Panc1 (cell line): ENCODE measurements around the gene HAPLN1. TPM values are rescaled to one million over a fixed set of nuclear protein-coding genes. Genes with fewer than 3 reads are reported as not detected.
A peak's percentile ranks its signal among the peaks of the same experiment; 100 is the strongest.

ENCODE experiments used
- ATAC-seq: fragments of 200-7000 bp; cut with Tn5 transposase; 2 replicates; pipeline ENCODE4 v1.9.1; 2020; ENCODE audit warnings: mild to moderate bottlenecking, moderate library complexity
- BruUV-seq: library from RNA; stranded (reverse); fragments of 400-500 nt; replicated peaks from 2 replicates; lab custom pipeline; 2021; lab: Mats Ljungman, UMichigan
- CTCF ChIA-PET: fragments of 300-600 bp; sonication (Branson Sonifier 250); formaldehyde crosslinking; loops from one replicate; lab custom pipeline; 2022; ENCODE audit warnings: antibody characterized with exemption; lab: Charles Lee
- POLR2A ChIA-PET: fragments of 300-600 bp; sonication (Branson Sonifier 250); formaldehyde crosslinking; loops from one replicate; lab custom pipeline; 2022; ENCODE audit warnings: antibody characterized with exemption; lab: Charles Lee
- DNase-seq: peaks from one replicate; pipeline ENCODE4 v3.0.0-alpha.2; 2010; ENCODE audit warnings: low read depth, low spot score
- H3K27ac ChIP-seq: 2 replicates; pipeline ENCODE4 v1.5.1; 2011; ENCODE audit warnings: mild to moderate bottlenecking, low read length, inconsistent platforms
- H3K27me3 ChIP-seq: fragments of 200-500 bp; sonication (Bioruptor generic); 2 replicates; pipeline ENCODE4 v1.6.0; 2014; ENCODE audit warnings: low read length, inconsistent platforms; ENCODE audit not compliant: control insufficient read depth, insufficient read depth
- H3K36me3 ChIP-seq: fragments of 200-500 bp; sonication (Bioruptor generic); 2 replicates; pipeline ENCODE4 v1.5.1; 2014; ENCODE audit warnings: inconsistent platforms, mild to moderate bottlenecking, low read length, moderate library complexity; ENCODE audit not compliant: control insufficient read depth, insufficient read depth
- H3K4me1 ChIP-seq: 2 replicates; pipeline ENCODE4 v1.5.1; 2011; ENCODE audit warnings: inconsistent platforms, mild to moderate bottlenecking, low read length, moderate library complexity; ENCODE audit not compliant: control insufficient read depth, insufficient read depth
- H3K4me3 ChIP-seq, 2 experiments: 2 replicates each; pipeline ENCODE4 v1.5.1; 2011 to 2012; ENCODE audit warnings: low read depth in 2 of 2, low read length in 2 of 2, mild to moderate bottlenecking in 2 of 2, inconsistent platforms in 1 of 2, moderate library complexity in 1 of 2
- H3K9me3 ChIP-seq: fragments of 200-500 bp; sonication (Bioruptor generic); 2 replicates; pipeline ENCODE4 v1.5.1; 2014; ENCODE audit warnings: low read depth, mild to moderate bottlenecking, inconsistent platforms, low read length, moderate library complexity; ENCODE audit not compliant: control insufficient read depth, insufficient read depth
- CTCF ChIP-seq: fragments of 450-650 bp; IDR thresholded peaks from 2 replicates; pipeline ENCODE4 v1.5.1; 2017; ENCODE audit warnings: mild to moderate bottlenecking
- POLR2AphosphoS5 ChIP-seq: IDR thresholded peaks from 2 replicates; pipeline ENCODE4 v1.6.1; 2012; ENCODE audit warnings: mild to moderate bottlenecking, low read depth, low read length, moderate library complexity
- SIN3A ChIP-seq: IDR thresholded peaks from 2 replicates; pipeline ENCODE4 v1.6.1; 2012; ENCODE audit warnings: low read depth, mild to moderate bottlenecking, low read length, moderate library complexity, borderline replicate concordance; ENCODE audit not compliant: insufficient read depth
- TCF7L2 ChIP-seq: IDR thresholded peaks from 2 replicates; pipeline ENCODE4 v1.6.1; 2011; ENCODE audit warnings: mild to moderate bottlenecking, low read depth, low read length, inconsistent platforms
- in situ Hi-C: cut with HindIII; loops from 2 replicates; pipeline ENCODE4 v1.10.0; 2016; ENCODE audit warnings: low sequenced_read_pairs, low pct_unique_long_range_greater_than_20kb
- intact Hi-C: fragments of 100-400 bp; cut with micrococcal nuclease; formaldehyde crosslinking; loops from one replicate; pipeline ENCODE4 v1.10.0; 2022; ENCODE audit not compliant: unreplicated experiment
- total RNA-seq: library from RNA; stranded (reverse); gene quantifications from one replicate; pipeline ENCODE4 v1.2.1, GENCODE V29; 2021; ENCODE audit not compliant: unreplicated experiment
- TF ChIP-seq, protein P1 (sequence below), 2 experiments: IDR thresholded peaks; 2 replicates each; pipeline ENCODE4 v1.6.1; 2011 to 2012; ENCODE audit warnings: low read depth in 2 of 2, control low read depth in 1 of 2, low read length in 1 of 2, mild to moderate bottlenecking in 1 of 2, moderate library complexity in 1 of 2; ENCODE audit not compliant: insufficient read depth in 1 of 2

Gene HAPLN1
- total RNA-seq, 1 experiment from 2014 or later, result 0.13 TPM

DNA sequence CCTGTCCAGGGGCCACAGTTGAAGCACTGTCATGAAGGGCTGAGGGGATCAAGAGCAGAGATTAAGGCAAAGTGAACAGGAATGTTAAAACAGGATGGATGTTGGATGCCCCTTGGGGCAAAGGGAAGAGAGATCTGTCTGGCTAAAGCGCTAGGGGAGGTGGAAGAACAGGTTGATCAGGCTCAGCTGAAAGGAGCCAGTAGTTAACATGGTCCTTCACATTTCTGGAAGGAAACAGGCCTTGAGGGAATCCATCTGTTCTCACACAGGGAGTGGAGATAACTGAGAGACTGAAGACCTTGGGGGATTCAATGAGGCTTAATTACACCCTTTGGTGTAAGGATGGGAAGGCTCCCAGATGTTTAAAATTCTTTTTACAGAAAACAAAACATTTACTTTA, 5.8 kb downstream of the HAPLN1 start:
- H3K4me1 ChIP-seq, result no peaks in the 10 kb centered on the region
- CTCF ChIA-PET, result no interaction called here
- in situ Hi-C loops, result no loop called here

GRCh38 chr5:83711982-83712601, 8.6 kb downstream of the HAPLN1 start:
- POLR2A ChIA-PET, result no interaction called here

More for the DNA sequence above, 5.8 kb downstream of the HAPLN1 start:
- Histone ChIP-seq H3K27ac (no peak overlapping the region), H3K9me3 (no peaks in the 10 kb centered on the region), H3K4me3 (no peak overlapping the region), H3K36me3 (no peaks in the 10 kb centered on the region), H3K27me3 (peaks cover 5% of the 10 kb centered on the region)
- ATAC-seq (no peak), DNase-seq (no peak)
- POLR2A ChIA-PET, result no interaction called here
- TF ChIP-seq, protein P1, sequence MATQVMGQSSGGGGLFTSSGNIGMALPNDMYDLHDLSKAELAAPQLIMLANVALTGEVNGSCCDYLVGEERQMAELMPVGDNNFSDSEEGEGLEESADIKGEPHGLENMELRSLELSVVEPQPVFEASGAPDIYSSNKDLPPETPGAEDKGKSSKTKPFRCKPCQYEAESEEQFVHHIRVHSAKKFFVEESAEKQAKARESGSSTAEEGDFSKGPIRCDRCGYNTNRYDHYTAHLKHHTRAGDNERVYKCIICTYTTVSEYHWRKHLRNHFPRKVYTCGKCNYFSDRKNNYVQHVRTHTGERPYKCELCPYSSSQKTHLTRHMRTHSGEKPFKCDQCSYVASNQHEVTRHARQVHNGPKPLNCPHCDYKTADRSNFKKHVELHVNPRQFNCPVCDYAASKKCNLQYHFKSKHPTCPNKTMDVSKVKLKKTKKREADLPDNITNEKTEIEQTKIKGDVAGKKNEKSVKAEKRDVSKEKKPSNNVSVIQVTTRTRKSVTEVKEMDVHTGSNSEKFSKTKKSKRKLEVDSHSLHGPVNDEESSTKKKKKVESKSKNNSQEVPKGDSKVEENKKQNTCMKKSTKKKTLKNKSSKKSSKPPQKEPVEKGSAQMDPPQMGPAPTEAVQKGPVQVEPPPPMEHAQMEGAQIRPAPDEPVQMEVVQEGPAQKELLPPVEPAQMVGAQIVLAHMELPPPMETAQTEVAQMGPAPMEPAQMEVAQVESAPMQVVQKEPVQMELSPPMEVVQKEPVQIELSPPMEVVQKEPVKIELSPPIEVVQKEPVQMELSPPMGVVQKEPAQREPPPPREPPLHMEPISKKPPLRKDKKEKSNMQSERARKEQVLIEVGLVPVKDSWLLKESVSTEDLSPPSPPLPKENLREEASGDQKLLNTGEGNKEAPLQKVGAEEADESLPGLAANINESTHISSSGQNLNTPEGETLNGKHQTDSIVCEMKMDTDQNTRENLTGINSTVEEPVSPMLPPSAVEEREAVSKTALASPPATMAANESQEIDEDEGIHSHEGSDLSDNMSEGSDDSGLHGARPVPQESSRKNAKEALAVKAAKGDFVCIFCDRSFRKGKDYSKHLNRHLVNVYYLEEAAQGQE (IDR thresholded peaks at IDR 0.05; ENCODE audit: insufficient read depth in 1 of 2, low read depth in 2 of 2, low read length in 1 of 2), result no peak
- TF ChIP-seq CTCF (no peak), TCF7L2 (no peak), POLR2AphosphoS5 (no peak), SIN3A (no peak)
- BruUV-seq, result no TSS peak
- intact Hi-C loops, result no loop called here

More at GRCh38 chr5:83711982-83712601, 8.6 kb downstream of the HAPLN1 start:
- ATAC-seq (no peak), DNase-seq (peak; percentile 24)
- Histone ChIP-seq H3K27ac (no peak overlapping the region), H3K36me3 (no peaks in the 10 kb centered on the region), H3K27me3 (no peaks in the 10 kb centered on the region; the same call in 1 of the 2 replicates), H3K4me3 (no peak overlapping the region), H3K9me3 (no peaks in the 10 kb centered on the region), H3K4me1 (no peaks in the 10 kb centered on the region)
- in situ Hi-C loops, result no loop called here
- CTCF ChIA-PET, result interaction anchor here (0.5 kb wide), 1 partner anchor 711 kb away, joined by 3 read pairs; no protein-coding TSS in a partner anchor
- intact Hi-C loops, result no loop called here
- TF ChIP-seq CTCF, result peak; percentile 71; the same call in 1 of the 2 replicates
- TF ChIP-seq TCF7L2, result no peak
- no peak for TF ChIP-seq POLR2AphosphoS5
- BruUV-seq, result no TSS peak
